ENCODE results near the gene DLGAP1. TPM values are rescaled to one million over a fixed set of nuclear protein-coding genes. Genes with fewer than 3 reads are reported as not detected.

The DLGAP1 gene
- total and polyA plus RNA-seq, 7 experiments from 2014 or later: 0.32 to 1.0 TPM; not detected in 5

DNA sequence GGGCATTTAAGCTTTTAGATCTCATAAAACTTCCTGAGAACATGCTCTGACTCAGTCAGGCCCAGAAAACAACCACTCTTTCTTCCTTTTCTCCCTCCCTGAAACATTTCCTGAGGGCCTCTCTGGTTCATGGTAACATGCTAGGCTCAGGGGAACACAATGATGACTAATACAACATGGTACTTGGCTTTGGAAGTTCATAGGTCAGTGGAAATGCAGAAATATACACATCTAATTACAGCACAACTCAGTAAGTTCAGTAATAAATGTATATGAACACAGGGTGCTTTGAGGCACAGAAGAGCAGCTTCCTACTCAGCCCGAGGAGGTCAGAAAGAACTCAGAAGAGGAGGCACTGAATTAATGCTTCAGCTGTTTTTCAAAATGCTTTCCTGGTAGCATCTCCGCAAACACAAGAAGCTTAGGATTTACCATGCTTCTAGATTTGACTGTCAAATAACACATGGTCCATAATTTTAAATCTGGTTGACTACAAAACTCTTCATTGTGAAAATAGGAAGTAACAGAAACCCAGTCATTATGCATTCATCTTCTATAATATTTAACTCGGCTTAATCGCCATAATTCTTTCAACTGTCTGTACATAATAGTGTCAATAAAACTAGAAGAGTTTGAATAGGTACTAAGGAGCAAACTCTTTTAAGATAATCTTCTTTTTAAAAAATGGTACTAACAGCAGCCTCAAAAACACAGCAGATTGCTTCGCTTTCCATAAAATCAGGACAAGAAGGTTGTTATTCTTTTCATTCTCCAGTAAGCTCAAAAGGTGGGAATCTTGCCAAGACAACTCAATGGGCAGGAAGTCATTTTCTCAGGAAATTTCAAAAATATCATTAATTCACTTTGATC, 251.3 kb downstream of the DLGAP1 start:
- Mint-ChIP-seq H3K9me3 (peaks cover 0 to 19% (median 6%) of the 10 kb centered on the region in 11 donors), H3K4me1 (no peaks in the 10 kb centered on the region), H3K27ac (no peak overlapping the region), H3K36me3 (no peaks in the 10 kb centered on the region), H3K27me3 (peaks cover 0 to 6% (median 4%) of the 10 kb centered on the region in 5 donors), H3K4me3 (no peak overlapping the region)
- intact Hi-C loops (cut with micrococcal nuclease): no loop called here
- H3K4me3 ChIP-seq (ENCODE audit: low read length): no peak overlapping the region
- no peaks in the 10 kb centered on the region for H3K4me1 ChIP-seq (ENCODE audit: control insufficient read depth in 2 of 2, insufficient read depth in 2 of 2, low read length in 2 of 2)
- DNase-seq: no peak
- ATAC-seq: no peak
- CTCF ChIA-PET: no interaction called here
- no peaks in the 10 kb centered on the region for H3K9me3 ChIP-seq (ENCODE audit: control insufficient read depth in 2 of 3, low read length in 3 of 3)
- POLR2A ChIA-PET: no interaction called here
- no peak overlapping the region for H3K27ac ChIP-seq (ENCODE audit: low read depth, low read length)
- no peaks in the 10 kb centered on the region for H3K36me3 ChIP-seq (ENCODE audit: control insufficient read depth in 2 of 3, insufficient read depth in 3 of 3, low read length in 3 of 3)
- H3K27me3 ChIP-seq (ENCODE audit: control insufficient read depth in 2 of 2, insufficient read depth in 2 of 2, low read length in 2 of 2): no peaks in the 10 kb centered on the region

GRCh38 chr18:4200399-4200798, 254.7 kb downstream of the DLGAP1 start:
- DNase-seq (no peak), ATAC-seq (no peak)
- Histone ChIP-seq H3K9me3 (ENCODE audit: control insufficient read depth in 2 of 3, low read length in 3 of 3) (no peaks in the 10 kb centered on the region), H3K27me3 (ENCODE audit: control insufficient read depth in 2 of 2, insufficient read depth in 2 of 2, low read length in 2 of 2) (no peaks in the 10 kb centered on the region), H3K36me3 (ENCODE audit: control insufficient read depth in 2 of 3, insufficient read depth in 3 of 3, low read length in 3 of 3) (no peaks in the 10 kb centered on the region), H3K27ac (ENCODE audit: low read depth, low read length) (no peak overlapping the region), H3K4me1 (ENCODE audit: control insufficient read depth in 2 of 2, insufficient read depth in 2 of 2, low read length in 2 of 2) (no peaks in the 10 kb centered on the region), H3K4me3 (ENCODE audit: low read length) (no peak overlapping the region)
- ChIA-PET POLR2A (no interaction called here), CTCF (no interaction called here)
- H3K9me3 Mint-ChIP-seq: peaks cover 0 to 12% (median 5%) of the 10 kb centered on the region in 11 donors
- intact Hi-C loops (cut with micrococcal nuclease): no loop called here
- no peak overlapping the region for H3K27ac Mint-ChIP-seq
- no peak overlapping the region for H3K4me3 Mint-ChIP-seq
- peaks cover 0 to 8% (median 0%) of the 10 kb centered on the region in 5 donors for H3K27me3 Mint-ChIP-seq
- H3K36me3 Mint-ChIP-seq: peaks cover 0 to 4% (median 0%) of the 10 kb centered on the region in 5 donors
- no peaks in the 10 kb centered on the region for H3K4me1 Mint-ChIP-seq

- no peaks in the 10 kb centered on the region for H3K36me3 ChIP-seq (ENCODE audit: control insufficient read depth in 2 of 3, insufficient read depth in 3 of 3, low read length in 3 of 3)
- no peak overlapping the region for H3K4me3 ChIP-seq (ENCODE audit: low read length)
- H3K27me3 ChIP-seq (ENCODE audit: control insufficient read depth in 2 of 2, insufficient read depth in 2 of 2, low read length in 2 of 2): no peaks in the 10 kb centered on the region
- CTCF ChIA-PET: no interaction called here
- H3K4me1 ChIP-seq (ENCODE audit: control insufficient read depth in 2 of 2, insufficient read depth in 2 of 2, low read length in 2 of 2): no peaks in the 10 kb centered on the region
- Mint-ChIP-seq H3K4me3 (no peak overlapping the region), H3K27me3 (peaks cover 0 to 8% (median 0%) of the 10 kb centered on the region in 5 donors), H3K9me3 (peaks cover 0 to 10% (median 4%) of the 10 kb centered on the region in 11 donors), H3K36me3 (peaks cover 0 to 4% (median 0%) of the 10 kb centered on the region in 5 donors), H3K4me1 (no peaks in the 10 kb centered on the region), H3K27ac (no peak overlapping the region)
- intact Hi-C loops (cut with micrococcal nuclease): loop anchor here in 1 of 2 donors (5.0 kb wide), 1 partner anchor 533 kb away; no protein-coding TSS in a partner anchor
- no peaks in the 10 kb centered on the region for H3K9me3 ChIP-seq (ENCODE audit: control insufficient read depth in 2 of 3, low read length in 3 of 3)
- DNase-seq: no peak
- ATAC-seq: no peak
- POLR2A ChIA-PET: no interaction called here
- H3K27ac ChIP-seq (ENCODE audit: low read depth, low read length): no peak overlapping the region
These were observed 256.2 kb downstream of the DLGAP1 start for GRCh38 chr18:4198956-4199355.

- ATAC-seq (no peak), DNase-seq (no peak)
- ChIA-PET CTCF (no interaction called here), POLR2A (no interaction called here)
- H3K27me3 ChIP-seq (ENCODE audit: control insufficient read depth in 2 of 2, insufficient read depth in 2 of 2, low read length in 2 of 2): no peaks in the 10 kb centered on the region
- no peak overlapping the region for H3K27ac ChIP-seq (ENCODE audit: low read depth, low read length)
- H3K27ac Mint-ChIP-seq: no peak overlapping the region
- intact Hi-C loops (cut with micrococcal nuclease): loop anchor here in 1 of 2 donors (5.0 kb wide), 1 partner anchor 536 kb away; no protein-coding TSS in a partner anchor
- no peaks in the 10 kb centered on the region for H3K36me3 ChIP-seq (ENCODE audit: control insufficient read depth in 2 of 3, insufficient read depth in 3 of 3, low read length in 3 of 3)
- H3K4me1 ChIP-seq (ENCODE audit: control insufficient read depth in 2 of 2, insufficient read depth in 2 of 2, low read length in 2 of 2): no peaks in the 10 kb centered on the region
- peaks cover 0 to 8% (median 0%) of the 10 kb centered on the region in 5 donors for H3K27me3 Mint-ChIP-seq
- peaks cover 0 to 6% (median 2%) of the 10 kb centered on the region in 11 donors for H3K9me3 Mint-ChIP-seq
- no peaks in the 10 kb centered on the region for H3K9me3 ChIP-seq (ENCODE audit: control insufficient read depth in 2 of 3, low read length in 3 of 3)
- no peak overlapping the region for H3K4me3 ChIP-seq (ENCODE audit: low read length)
- peaks cover 0 to 4% (median 0%) of the 10 kb centered on the region in 5 donors for H3K36me3 Mint-ChIP-seq
- H3K4me1 Mint-ChIP-seq: no peaks in the 10 kb centered on the region
- H3K4me3 Mint-ChIP-seq: no peak overlapping the region
These were observed 258.8 kb downstream of the DLGAP1 start for GRCh38 chr18:4196351-4196750.

DNA sequence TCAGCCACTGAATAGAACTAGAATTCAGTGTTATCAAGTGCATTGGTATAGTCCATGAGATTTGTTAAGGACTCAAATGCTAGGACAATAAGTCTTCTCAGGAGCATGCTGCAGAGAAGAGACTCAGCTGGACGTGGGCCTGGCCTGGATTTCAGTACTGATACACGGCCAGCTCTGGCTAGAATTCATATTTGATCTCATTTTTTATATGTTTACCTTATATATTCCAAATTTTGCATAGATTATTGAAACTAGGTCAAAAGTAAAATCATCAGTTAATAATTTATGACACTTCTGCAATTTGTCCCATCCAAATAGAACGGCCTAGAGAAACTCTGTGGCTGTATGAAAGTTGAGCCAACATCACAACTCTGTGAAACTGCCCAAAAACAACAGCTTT, 262.0 kb downstream of the DLGAP1 start:
- CTCF ChIA-PET: no interaction called here

GRCh38 chr18:4181882-4182568, 273.1 kb downstream of the DLGAP1 start:
- H3K4me3 Mint-ChIP-seq: no peak overlapping the region
- H3K27me3 Mint-ChIP-seq: peaks cover 0 to 5% (median 0%) of the 10 kb centered on the region in 5 donors
- H3K27ac Mint-ChIP-seq: no peak overlapping the region
- H3K36me3 Mint-ChIP-seq: no peaks in the 10 kb centered on the region
- ChIA-PET CTCF (no interaction called here), POLR2A (no interaction called here)
- Histone ChIP-seq H3K9me3 (ENCODE audit: control insufficient read depth in 2 of 3, low read length in 3 of 3) (no peaks in the 10 kb centered on the region), H3K4me1 (ENCODE audit: control insufficient read depth in 2 of 2, insufficient read depth in 2 of 2, low read length in 2 of 2) (no peaks in the 10 kb centered on the region), H3K27ac (ENCODE audit: low read depth, low read length) (no peak overlapping the region), H3K27me3 (ENCODE audit: control insufficient read depth in 2 of 2, insufficient read depth in 2 of 2, low read length in 2 of 2) (no peaks in the 10 kb centered on the region), H3K4me3 (ENCODE audit: low read length) (no peak overlapping the region), H3K36me3 (ENCODE audit: control insufficient read depth in 2 of 3, insufficient read depth in 3 of 3, low read length in 3 of 3) (no peaks in the 10 kb centered on the region)
- DNase-seq: no peak
- H3K4me1 Mint-ChIP-seq: no peaks in the 10 kb centered on the region
- no peak for ATAC-seq
- intact Hi-C loops (cut with micrococcal nuclease): no loop called here
- H3K9me3 Mint-ChIP-seq: peaks cover 0 to 14% (median 2%) of the 10 kb centered on the region in 11 donors

More for the DNA sequence above, 262.0 kb downstream of the DLGAP1 start:
- no peak overlapping the region for H3K4me3 Mint-ChIP-seq
- intact Hi-C loops (cut with micrococcal nuclease): no loop called here
- peaks cover 0 to 4% (median 0%) of the 10 kb centered on the region in 5 donors for H3K36me3 Mint-ChIP-seq
- DNase-seq (no peak), ATAC-seq (no peak)
- peaks cover 0 to 6% (median 3%) of the 10 kb centered on the region in 11 donors for H3K9me3 Mint-ChIP-seq
- no peaks in the 10 kb centered on the region for H3K4me1 ChIP-seq (ENCODE audit: control insufficient read depth in 2 of 2, insufficient read depth in 2 of 2, low read length in 2 of 2)
- POLR2A ChIA-PET: no interaction called here
- no peaks in the 10 kb centered on the region for H3K27me3 ChIP-seq (ENCODE audit: control insufficient read depth in 2 of 2, insufficient read depth in 2 of 2, low read length in 2 of 2)
- no peaks in the 10 kb centered on the region for H3K36me3 ChIP-seq (ENCODE audit: control insufficient read depth in 2 of 3, insufficient read depth in 3 of 3, low read length in 3 of 3)
- no peak overlapping the region for H3K4me3 ChIP-seq (ENCODE audit: low read length)
- H3K27ac Mint-ChIP-seq: no peak overlapping the region
- H3K4me1 Mint-ChIP-seq: no peaks in the 10 kb centered on the region
- H3K27me3 Mint-ChIP-seq: peaks cover 0 to 3% (median 0%) of the 10 kb centered on the region in 5 donors
- H3K27ac ChIP-seq (ENCODE audit: low read depth, low read length): no peak overlapping the region
- no peaks in the 10 kb centered on the region for H3K9me3 ChIP-seq (ENCODE audit: control insufficient read depth in 2 of 3, low read length in 3 of 3)

Data from naive thymus-derived CD4-positive, alpha-beta T cell (primary cell).